GM19468 (cell line): ENCODE data around the gene GRM1.
"Not testable (repeated sequence)": the region's sequence is repeated elsewhere in the genome, so short reads cannot be mapped to it uniquely, and the experiment has no call there.

ENCODE experiments used
- ATAC-seq: cut with Tn5 transposase; IDR thresholded peaks from one replicate; pipeline ENCODE4 v1.9.1; 2021; ENCODE audit warnings: mild to moderate bottlenecking, moderate library complexity, moderate number of reproducible peaks; ENCODE audit not compliant: unreplicated experiment; ENCODE audit errors: extremely low read depth

The GRM1 gene

GRCh38 chr6:146267447-146267846, 238.6 kb downstream of the GRM1 start:
- ATAC-seq: no peak

GRCh38 chr6:146267946-146268345, 239.1 kb downstream of the GRM1 start:
- no peak for ATAC-seq

GRCh38 chr6:146269482-146269881, 240.6 kb downstream of the GRM1 start:
- ATAC-seq: no peak

- not testable (repeated sequence) for ATAC-seq
Measured at GRCh38 chr6:146271163-146271562, 242.3 kb downstream of the GRM1 start.

GRCh38 chr6:146273490-146273889, 244.6 kb downstream of the GRM1 start:
- ATAC-seq: no peak

- ATAC-seq: no peak
Measured at GRCh38 chr6:146277142-146277541, 248.3 kb downstream of the GRM1 start.

GRCh38 chr6:146281651-146282362, 252.9 kb downstream of the GRM1 start:
- ATAC-seq: no peak

- no peak for ATAC-seq
Measured at GRCh38 chr6:146282837-146283236, 254.0 kb downstream of the GRM1 start.

- ATAC-seq: no peak
Measured at GRCh38 chr6:146284311-146284710, 255.4 kb downstream of the GRM1 start.

GRCh38 chr6:146286961-146287360, 258.1 kb downstream of the GRM1 start:
- no peak for ATAC-seq

- ATAC-seq: no peak
Measured at GRCh38 chr6:146287691-146288369, 259.0 kb downstream of the GRM1 start.

GRCh38 chr6:146289816-146290588, 261.1 kb downstream of the GRM1 start:
- no peak for ATAC-seq

- no peak for ATAC-seq
Measured at GRCh38 chr6:146290589-146290901, 261.7 kb downstream of the GRM1 start.

- ATAC-seq: no peak
Measured at GRCh38 chr6:146292506-146292905, 263.6 kb downstream of the GRM1 start.

GRCh38 chr6:146295695-146296094, 266.8 kb downstream of the GRM1 start:
- ATAC-seq: no peak

- ATAC-seq: no peak
Measured at GRCh38 chr6:146297815-146298214, 269.0 kb downstream of the GRM1 start.

- ATAC-seq: no peak
Measured at GRCh38 chr6:146300521-146300920, 271.7 kb downstream of the GRM1 start.

GRCh38 chr6:146301764-146302163, 272.9 kb downstream of the GRM1 start:
- ATAC-seq: no peak

- no peak for ATAC-seq
Measured at GRCh38 chr6:146302994-146303393, 274.1 kb downstream of the GRM1 start.

- no peak for ATAC-seq
Measured at GRCh38 chr6:146304181-146304580, 275.3 kb downstream of the GRM1 start.

GRCh38 chr6:146305092-146305491, 276.2 kb downstream of the GRM1 start:
- no peak for ATAC-seq
